Stimulated activated CD4-positive, alpha-beta T cell treated with anti-CD3 and anti-CD28 coated beads, TNF-alpha, amount 100 ng/mL, for 4 hours (primary cell): ENCODE measurements around the gene RFK.
"Not testable (repeated sequence)": the region's sequence is repeated elsewhere in the genome, so short reads cannot be mapped to it uniquely, and the experiment has no call there.

Experiments
- DNase-seq, 3 experiments: peaks; one replicate each; pipeline ENCODE4 v3.0.0-alpha.2; 2020; ENCODE audit warnings: low read depth in 3 of 3

Gene RFK

GRCh38 chr9:76394195-76394959 lies at the start of gene RFK:
RFK (minus strand) TSS chr9:76394426; CDS start chr9:76394171, 255 bp downstream.
- peak; percentile 84 to 95 (median 86) for DNase-seq

GRCh38 chr9:76443887-76444286 lies 49.7 kb upstream of the RFK start:
- DNase-seq = no peak

GRCh38 chr9:76441551-76442322 lies 47.5 kb upstream of the RFK start:
- no peak for DNase-seq

GRCh38 chr9:76438841-76439588 lies 44.8 kb upstream of the RFK start:
- no peak for DNase-seq

GRCh38 chr9:76437017-76437699 lies 42.9 kb upstream of the RFK start:
- DNase-seq = not testable (repeated sequence)

GRCh38 chr9:76434897-76435296 lies 40.7 kb upstream of the RFK start:
- DNase-seq = not testable (repeated sequence)

GRCh38 chr9:76433836-76434235 lies 39.6 kb upstream of the RFK start:
- DNase-seq = no peak

GRCh38 chr9:76433406-76433805 lies 39.2 kb upstream of the RFK start:
- DNase-seq = no peak

- DNase-seq = no peak
Measured at GRCh38 chr9:76431601-76432000, 37.4 kb upstream of the RFK start.

- no peak for DNase-seq
Measured at GRCh38 chr9:76426807-76427419, 32.7 kb upstream of the RFK start.

- no peak for DNase-seq
Measured at GRCh38 chr9:76425677-76426453, 31.6 kb upstream of the RFK start.

GRCh38 chr9:76424491-76424890 lies 30.3 kb upstream of the RFK start:
- no peak for DNase-seq

GRCh38 chr9:76423216-76424177 lies 29.3 kb upstream of the RFK start:
- no peak for DNase-seq

- no peak for DNase-seq
Measured at GRCh38 chr9:76419782-76420380, 25.7 kb upstream of the RFK start.

- no peak for DNase-seq
Measured at GRCh38 chr9:76417394-76417793, 23.2 kb upstream of the RFK start.

GRCh38 chr9:76415731-76416130 lies 21.5 kb upstream of the RFK start:
- DNase-seq = no peak

GRCh38 chr9:76415154-76415553 lies 20.9 kb upstream of the RFK start:
- no peak for DNase-seq

GRCh38 chr9:76414661-76415060 lies 20.4 kb upstream of the RFK start:
- DNase-seq = no peak

GRCh38 chr9:76413658-76414057 lies 19.4 kb upstream of the RFK start:
- no peak for DNase-seq
